ENCODE data around the gene PARVG. TPM values are rescaled to one million over a fixed set of nuclear protein-coding genes. Genes with fewer than 3 reads are reported as not detected.

Gene PARVG
- total and polyA plus RNA-seq, 2 of the 8 experiments (the other 6 are each of a cell fraction or from before 2014, with no cell fraction given), result 0.37 to 1.5 TPM

- H3K27ac ChIP-seq (ENCODE audit: low read depth, low read length), result no peak overlapping the region
- no peak overlapping the region for H4K5ac ChIP-seq (ENCODE audit: insufficient read length, low read depth, low read length)
- no peak overlapping the region for H3K4me3 ChIP-seq (ENCODE audit: extremely low read depth in 1 of 4, insufficient read depth in 2 of 4, low read depth in 3 of 4, low read length in 4 of 4)
- H2AK5ac ChIP-seq (ENCODE audit: low read depth, low read length), result peak overlapping the region; percentile 60; the same call in 1 of the 2 replicates
- peak overlapping the region; percentile 82 for H4K91ac ChIP-seq (replicated peaks; ENCODE audit: insufficient read length, low read length)
- DNase-seq (ENCODE audit: low read depth in 1 of 2, low spot score in 2 of 2), result no peak
- H3K23me2 ChIP-seq (ENCODE audit: low read depth, low read length), result no peaks in the 10 kb centered on the region
- 95% methylated on average over 13 of the region's 13 CpGs; no CpG with 5 or more reads in 1 of the 2 experiments for WGBS, 2 experiments (ENCODE audit: extremely low coverage in 1 of 2, insufficient coverage in 1 of 2, insufficient read length in 1 of 2, insufficient replicate concordance in 2 of 2, low coverage in 1 of 2, low lambda C conversion rate in 2 of 2, missing lambda C conversion rate in 1 of 2)
- no peak overlapping the region for H3K23ac ChIP-seq (ENCODE audit: insufficient read length)
- no peak overlapping the region for H3K18ac ChIP-seq (ENCODE audit: extremely low read depth, low read length)
- no peaks in the 10 kb centered on the region; a peak in 1 of 8 replicates for H3K36me3 ChIP-seq (ENCODE audit: control insufficient read depth in 2 of 4, insufficient read depth in 4 of 4, low read length in 3 of 4)
- FAIRE-seq, result no peak
- H3K9ac ChIP-seq (replicated peaks in 1 of 4; ENCODE audit: extremely low read depth in 1 of 4, low read depth in 3 of 4, low read length in 3 of 4), result no peak overlapping the region
- H2BK120ac ChIP-seq (replicated peaks; ENCODE audit: low read depth, low read length), result no peak overlapping the region
- no peaks in the 10 kb centered on the region for H3K79me2 ChIP-seq (ENCODE audit: control insufficient read depth in 1 of 2, insufficient read depth in 2 of 2, low read length in 2 of 2)
- H2BK5ac ChIP-seq (ENCODE audit: low read depth, low read length), result peak overlapping the region; percentile 44; the same call in 1 of the 2 replicates
- H3K79me1 ChIP-seq (ENCODE audit: low read depth, low read length), result no peaks in the 10 kb centered on the region
- no peak overlapping the region for H3K4ac ChIP-seq (replicated peaks; ENCODE audit: insufficient read length, low read depth, low read length)
- H2BK15ac ChIP-seq (ENCODE audit: low read length), result no peak overlapping the region
- H3K56ac ChIP-seq (replicated peaks; ENCODE audit: insufficient read length, low read depth, low read length), result no peak overlapping the region
- no peak overlapping the region for H3K14ac ChIP-seq (ENCODE audit: insufficient read length)
- POLR2A ChIA-PET (ENCODE audit: partially characterized antibody), result no interaction called here
- H2BK12ac ChIP-seq (ENCODE audit: low read depth, low read length), result no peak overlapping the region
- H3K4me1 ChIP-seq (replicated peaks in 1 of 4; ENCODE audit: control insufficient read depth in 3 of 4, insufficient read depth in 4 of 4, low read length in 3 of 4), result peaks cover 3 to 14% (median 6%) of the 10 kb centered on the region in 4 experiments; a peak in 5 of 7 replicates
- no peaks in the 10 kb centered on the region for H3K9me3 ChIP-seq (ENCODE audit: insufficient read depth in 2 of 2, low read depth in 1 of 2, low read length in 1 of 2)
- H3K27me3 ChIP-seq (replicated peaks in 1 of 4; ENCODE audit: control insufficient read depth in 3 of 4, extremely low read depth in 1 of 4, insufficient read depth in 3 of 4, low read length in 3 of 4), result no peaks in the 10 kb centered on the region
- no peak overlapping the region for H2BK20ac ChIP-seq (ENCODE audit: low read length)
- CTCF ChIA-PET (ENCODE audit: partially characterized antibody), result no interaction called here
- H2AFZ ChIP-seq (ENCODE audit: low read length), result no peak overlapping the region
- no peaks in the 10 kb centered on the region for H4K20me1 ChIP-seq (replicated peaks in 1 of 2; ENCODE audit: control insufficient read depth in 1 of 2, insufficient read depth in 2 of 2, low read length in 2 of 2)
- H4K8ac ChIP-seq (ENCODE audit: extremely low read depth, insufficient read depth, low read length), result peak overlapping the region; percentile 57
- H3K4me2 ChIP-seq (ENCODE audit: insufficient read depth in 1 of 2, low read depth in 2 of 2, low read length in 2 of 2), result no peak overlapping the region
- TF ChIP-seq SP2 (IDR thresholded peaks at IDR 0.05; ENCODE audit: low read length) (no peak), BACH1 (IDR thresholded peaks at IDR 0.05; ENCODE audit: low read length) (no peak), EGR1 (IDR thresholded peaks at IDR 0.05; ENCODE audit: borderline replicate concordance, low read depth, low read length) (no peak), CEBPB (IDR thresholded peaks at IDR 0.05; ENCODE audit: low read depth, low read length) (no peak), RAD21 (IDR thresholded peaks at IDR 0.05 in 1 of 2, conservative IDR thresholded peaks at IDR 0.05 in 1 of 2; ENCODE audit: low read depth in 2 of 2, low read length in 2 of 2) (no peak), EP300 (IDR thresholded peaks at IDR 0.05; ENCODE audit: borderline replicate concordance in 1 of 2, low read depth in 2 of 2, low read length in 2 of 2) (no peak), CBX5 (IDR thresholded peaks at IDR 0.05; ENCODE audit: low read depth, low read length) (no peak), CHD2 (IDR thresholded peaks at IDR 0.05; ENCODE audit: low read length) (no peak), GABPA (IDR thresholded peaks at IDR 0.05; ENCODE audit: borderline replicate concordance, insufficient read depth, low read length) (no peak), CBX8 (IDR thresholded peaks at IDR 0.05; ENCODE audit: borderline replicate concordance, low read depth, low read length) (no peak), TCF12 (IDR thresholded peaks at IDR 0.05; ENCODE audit: low read depth, low read length) (no peak), USF2 (IDR thresholded peaks at IDR 0.05; ENCODE audit: low read length) (no peak), TEAD4 (IDR thresholded peaks at IDR 0.05; ENCODE audit: low read depth, low read length) (no peak), BCL11A (IDR thresholded peaks at IDR 0.05; ENCODE audit: low read depth in 2 of 2, low read length in 2 of 2) (no peak)
These were observed 17.8 kb upstream of the PARVG start for GRCh38 chr22:44162960-44163359.
